Measurements from ENCODE around the gene GJA4. TPM values are rescaled to one million over a fixed set of nuclear protein-coding genes. Genes with fewer than 3 reads are reported as not detected.

GJA4 gene
- polyA plus RNA-seq, 1 of the 3 experiments (the other 2 are of a cell fraction), result not detected

- TF ChIP-seq EZH2phosphoT487 (IDR thresholded peaks at IDR 0.05; ENCODE audit: borderline replicate concordance, low read depth) (no peak), RFX5 (IDR thresholded peaks at IDR 0.05; ENCODE audit: low read length) (no peak), FOXM1 (IDR thresholded peaks at IDR 0.05; ENCODE audit: low read depth) (no peak), FOSL2 (IDR thresholded peaks at IDR 0.05; ENCODE audit: borderline replicate concordance, low read depth) (no peak), POLR2AphosphoS5 (IDR thresholded peaks at IDR 0.05; ENCODE audit: low read depth, low read length) (no peak), TCF12 (IDR thresholded peaks at IDR 0.05) (no peak)
These were observed 42.2 kb upstream of the GJA4 start (continued) for GRCh38 chr1:34750610-34751009.

DNA sequence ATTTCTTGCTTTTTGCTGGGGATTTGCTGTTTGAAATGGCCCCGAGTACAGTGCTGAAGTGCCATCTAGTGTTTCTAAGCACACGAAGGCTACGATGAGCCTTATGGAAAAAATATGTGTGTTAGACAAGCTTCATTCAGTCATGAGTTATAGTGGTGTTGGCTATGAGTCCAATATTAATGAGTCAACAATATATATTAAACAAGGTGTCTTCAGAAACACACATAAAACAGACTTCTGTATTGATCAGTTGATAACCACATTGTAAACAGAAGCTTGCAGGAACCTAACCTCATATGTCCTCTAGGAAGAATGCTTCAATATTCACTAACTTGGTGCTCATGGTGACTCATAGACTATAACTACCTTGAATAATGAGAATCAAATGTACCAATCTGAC, 39.6 kb upstream of the GJA4 start:
- Histone ChIP-seq H3F3A (replicated peaks; ENCODE audit: insufficient read depth) (no peaks in the 10 kb centered on the region), H4K20me1 (ENCODE audit: insufficient read depth) (no peaks in the 10 kb centered on the region), H3K79me2 (ENCODE audit: insufficient read depth) (no peaks in the 10 kb centered on the region), H3K4me1 (ENCODE audit: control insufficient read depth in 1 of 2, insufficient read depth in 2 of 2, low read depth in 1 of 2, low read length in 1 of 2) (no peaks in the 10 kb centered on the region; a peak in 1 of 4 replicates), H3K4me2 (no peak overlapping the region), H3K9me3 (no peaks in the 10 kb centered on the region), H3K9me2 (no peaks in the 10 kb centered on the region), H3K27ac (ENCODE audit: low read depth in 2 of 2, low read length in 1 of 2) (no peak overlapping the region), H3K27me3 (ENCODE audit: insufficient read depth) (no peaks in the 10 kb centered on the region), H3K36me3 (replicated peaks in 1 of 2; ENCODE audit: control insufficient read depth in 1 of 2, insufficient read depth in 2 of 2, low read length in 1 of 2) (no peaks in the 10 kb centered on the region), H2AFZ (ENCODE audit: low read depth) (no peak overlapping the region), H3K9ac (no peak overlapping the region), H3K4me3 (ENCODE audit: low read depth in 2 of 2, low read length in 1 of 2) (no peak overlapping the region)
- CTCF ChIA-PET, result interaction anchor here (0.7 to 6.2 kb wide), 6 partner anchors 10 to 293 kb away, joined by 3 to 57 read pairs (median 3); no protein-coding TSS in a partner anchor
- no peak for DNase-seq
- POLR2A ChIA-PET, result no interaction called here
- TF ChIP-seq RAD21 (IDR thresholded peaks at IDR 0.05; ENCODE audit: low read length), result peak; percentile 35
- TF ChIP-seq CHD2 (IDR thresholded peaks at IDR 0.05; ENCODE audit: low read length, partially characterized antibody), result no peak
- WGBS (ENCODE audit: low lambda C conversion rate), result 45% methylated on average over 3 of the region's 3 CpGs

DNA sequence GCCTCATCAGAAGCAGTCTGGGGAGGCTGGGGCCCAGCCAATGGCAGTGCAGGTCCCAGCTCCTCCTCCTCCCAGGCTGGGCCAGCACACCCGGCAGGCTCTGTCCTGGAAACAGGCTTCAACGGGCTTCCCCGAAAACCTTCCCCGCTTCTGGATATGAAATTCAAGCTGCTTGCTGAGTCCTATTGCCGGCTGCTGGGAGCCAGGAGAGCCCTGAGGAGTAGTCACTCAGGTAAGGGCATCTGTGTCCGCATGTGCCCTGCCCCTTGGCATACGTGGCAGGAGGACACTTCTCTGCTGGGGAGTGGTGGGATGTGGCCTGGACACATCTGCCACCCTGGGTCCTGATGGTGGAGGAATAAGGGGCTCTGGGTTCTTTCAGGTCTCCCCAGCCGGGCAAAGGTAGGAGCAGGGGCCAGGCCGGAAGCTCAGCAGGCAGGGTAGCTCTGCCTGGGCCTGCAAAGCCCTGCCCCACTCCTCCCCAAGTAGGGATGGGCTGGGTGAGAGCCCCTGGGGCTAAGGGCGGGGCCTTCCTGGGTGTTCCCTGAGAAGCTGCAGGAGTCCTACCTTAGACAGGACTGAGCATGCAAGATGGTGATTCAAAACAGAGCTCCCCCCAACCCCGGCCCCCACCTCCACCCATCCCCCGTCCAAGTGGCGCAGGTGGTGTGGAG, 37.7 kb upstream of the GJA4 start, which contains the start of gene GJB5:
TSS of gene GJB5 (plus strand) at position 84 of the 674 bp plus-strand sequence. CDS start 2,284 bp downstream, outside the sequence.
- no peaks in the 10 kb centered on the region for H4K20me1 ChIP-seq (ENCODE audit: insufficient read depth)
- ChIA-PET POLR2A (no interaction called here), CTCF (interaction anchor here (0.9 to 6.2 kb wide), 3 partner anchors 12 to 97 kb away, joined by 3 to 57 read pairs (median 4); no protein-coding TSS in a partner anchor)
- WGBS (ENCODE audit: low lambda C conversion rate), result 48% methylated on average over 7 of the region's 13 CpGs
- no peaks in the 10 kb centered on the region for H3K9me3 ChIP-seq
- H3K9me2 ChIP-seq, result no peaks in the 10 kb centered on the region
- no peak within 1 kb of the TSS for H3K9ac ChIP-seq
- H3K27ac ChIP-seq (ENCODE audit: low read depth in 2 of 2, low read length in 1 of 2), result no peak within 1 kb of the TSS
- H3K4me1 ChIP-seq (ENCODE audit: control insufficient read depth in 1 of 2, insufficient read depth in 2 of 2, low read depth in 1 of 2, low read length in 1 of 2), result no peaks in the 10 kb centered on the region; a peak in 1 of 4 replicates
- H3K4me3 ChIP-seq (ENCODE audit: low read depth in 2 of 2, low read length in 1 of 2), result no peak within 1 kb of the TSS
- no peak for TF ChIP-seq JUND (IDR thresholded peaks at IDR 0.05)
- no peak for TF ChIP-seq TAF1 (IDR thresholded peaks at IDR 0.05; ENCODE audit: borderline replicate concordance, low read depth, low read length)
- TF ChIP-seq, protein P1, sequence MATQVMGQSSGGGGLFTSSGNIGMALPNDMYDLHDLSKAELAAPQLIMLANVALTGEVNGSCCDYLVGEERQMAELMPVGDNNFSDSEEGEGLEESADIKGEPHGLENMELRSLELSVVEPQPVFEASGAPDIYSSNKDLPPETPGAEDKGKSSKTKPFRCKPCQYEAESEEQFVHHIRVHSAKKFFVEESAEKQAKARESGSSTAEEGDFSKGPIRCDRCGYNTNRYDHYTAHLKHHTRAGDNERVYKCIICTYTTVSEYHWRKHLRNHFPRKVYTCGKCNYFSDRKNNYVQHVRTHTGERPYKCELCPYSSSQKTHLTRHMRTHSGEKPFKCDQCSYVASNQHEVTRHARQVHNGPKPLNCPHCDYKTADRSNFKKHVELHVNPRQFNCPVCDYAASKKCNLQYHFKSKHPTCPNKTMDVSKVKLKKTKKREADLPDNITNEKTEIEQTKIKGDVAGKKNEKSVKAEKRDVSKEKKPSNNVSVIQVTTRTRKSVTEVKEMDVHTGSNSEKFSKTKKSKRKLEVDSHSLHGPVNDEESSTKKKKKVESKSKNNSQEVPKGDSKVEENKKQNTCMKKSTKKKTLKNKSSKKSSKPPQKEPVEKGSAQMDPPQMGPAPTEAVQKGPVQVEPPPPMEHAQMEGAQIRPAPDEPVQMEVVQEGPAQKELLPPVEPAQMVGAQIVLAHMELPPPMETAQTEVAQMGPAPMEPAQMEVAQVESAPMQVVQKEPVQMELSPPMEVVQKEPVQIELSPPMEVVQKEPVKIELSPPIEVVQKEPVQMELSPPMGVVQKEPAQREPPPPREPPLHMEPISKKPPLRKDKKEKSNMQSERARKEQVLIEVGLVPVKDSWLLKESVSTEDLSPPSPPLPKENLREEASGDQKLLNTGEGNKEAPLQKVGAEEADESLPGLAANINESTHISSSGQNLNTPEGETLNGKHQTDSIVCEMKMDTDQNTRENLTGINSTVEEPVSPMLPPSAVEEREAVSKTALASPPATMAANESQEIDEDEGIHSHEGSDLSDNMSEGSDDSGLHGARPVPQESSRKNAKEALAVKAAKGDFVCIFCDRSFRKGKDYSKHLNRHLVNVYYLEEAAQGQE (IDR thresholded peaks at IDR 0.05; ENCODE audit: low read depth, low read length), result no peak
- TF ChIP-seq ELF1 (IDR thresholded peaks at IDR 0.05), result no peak
- no peaks in the 10 kb centered on the region for H3K27me3 ChIP-seq (ENCODE audit: insufficient read depth)
- H2AFZ ChIP-seq (ENCODE audit: low read depth), result no peak within 1 kb of the TSS
- DNase-seq, result no peak
- no peaks in the 10 kb centered on the region for H3K36me3 ChIP-seq (replicated peaks in 1 of 2; ENCODE audit: control insufficient read depth in 1 of 2, insufficient read depth in 2 of 2, low read length in 1 of 2)
- no peaks in the 10 kb centered on the region for H3K79me2 ChIP-seq (ENCODE audit: insufficient read depth)
- H3K4me2 ChIP-seq, result no peak within 1 kb of the TSS
- no peaks in the 10 kb centered on the region for H3F3A ChIP-seq (replicated peaks; ENCODE audit: insufficient read depth)
